ENCODE measurements around the gene LEKR1.
A peak's percentile ranks its signal among the peaks of the same experiment; 100 is the strongest.
"Not testable (repeated sequence)": the region's sequence is repeated elsewhere in the genome, so short reads cannot be mapped to it uniquely, and the experiment has no call there.

Gene LEKR1

DNA sequence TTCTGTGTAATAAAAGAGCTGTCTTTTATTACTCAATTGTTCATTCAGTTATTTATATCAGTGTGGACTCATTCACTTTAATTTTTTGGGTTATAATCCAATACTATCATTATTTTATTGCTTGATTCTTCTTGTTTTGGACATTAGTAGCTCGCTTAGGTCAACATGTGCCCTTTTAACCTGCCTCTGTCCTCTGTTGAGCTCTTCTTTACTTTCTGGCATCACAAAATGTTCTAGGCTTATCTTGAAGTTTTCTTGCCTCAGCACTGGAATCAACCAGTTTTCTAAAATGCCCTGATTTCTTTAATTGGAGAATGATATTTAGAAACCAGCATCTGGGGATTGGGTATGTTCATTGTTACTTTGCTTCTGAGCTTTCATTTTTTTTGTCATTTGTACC is 82.2 kb downstream of the LEKR1 start:
- no peak for DNase-seq (ENCODE audit: low read depth)

DNA sequence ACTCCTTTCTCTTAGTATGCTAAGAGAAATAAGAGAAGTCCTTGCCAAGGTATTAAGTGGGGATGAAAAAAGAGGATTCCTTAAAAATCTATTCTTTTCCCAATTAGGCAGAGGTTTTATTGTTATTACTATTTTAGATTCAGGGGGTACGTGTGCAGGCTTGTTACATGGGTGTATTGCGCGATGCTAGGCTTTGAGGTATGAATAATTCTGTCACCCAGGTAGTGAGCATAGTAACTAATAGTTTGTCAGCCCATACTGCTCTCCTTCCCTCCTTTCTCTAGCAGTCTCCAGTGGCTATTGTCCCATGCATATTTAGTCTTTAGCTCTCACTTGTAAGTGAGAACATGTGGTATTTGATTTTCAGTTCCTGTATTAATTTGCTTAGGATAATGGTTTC is 83.9 kb downstream of the LEKR1 start:
- no peak for DNase-seq (ENCODE audit: low read depth)

DNA sequence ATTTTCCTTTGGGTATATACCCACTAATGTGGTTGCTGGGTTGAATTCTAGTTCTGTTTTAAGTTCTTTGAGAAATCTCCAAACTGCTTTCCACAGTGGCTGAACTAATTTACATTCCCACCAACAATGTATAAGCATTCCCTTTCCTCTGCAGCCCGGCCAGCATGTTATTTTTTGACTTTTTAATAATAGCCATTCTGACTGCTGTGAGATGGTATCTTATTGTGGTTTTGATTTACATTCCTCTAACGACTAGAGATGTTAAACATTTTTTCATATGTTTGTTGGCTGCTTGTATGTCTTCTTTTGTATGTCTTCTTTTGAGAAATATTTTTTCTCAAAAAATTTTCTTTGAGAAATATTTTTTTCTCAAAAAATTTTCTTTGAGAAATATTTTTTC is 84.7 kb downstream of the LEKR1 start:
- DNase-seq (ENCODE audit: low read depth), result not testable (repeated sequence)

DNA sequence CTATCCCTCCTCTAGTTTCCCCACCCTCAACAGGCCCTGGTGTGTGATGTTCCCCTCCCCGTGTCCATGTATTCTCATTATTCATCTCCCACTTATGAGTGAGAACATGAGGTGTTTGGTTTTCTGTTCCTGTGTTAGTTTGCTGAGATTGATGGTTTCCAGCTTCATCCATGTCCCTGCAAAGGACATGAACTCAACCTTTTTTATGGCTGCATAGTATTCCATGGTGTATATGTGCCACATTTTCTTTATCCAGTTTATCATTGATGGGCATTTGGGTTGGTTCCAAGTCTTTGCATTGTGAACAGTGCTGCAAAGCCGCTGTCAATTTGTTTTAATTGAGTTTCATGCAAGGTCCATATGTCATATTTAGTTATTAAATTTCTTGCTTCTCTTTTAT is 88.1 kb downstream of the LEKR1 start:
- DNase-seq (ENCODE audit: low read depth), result not testable (repeated sequence)

DNA sequence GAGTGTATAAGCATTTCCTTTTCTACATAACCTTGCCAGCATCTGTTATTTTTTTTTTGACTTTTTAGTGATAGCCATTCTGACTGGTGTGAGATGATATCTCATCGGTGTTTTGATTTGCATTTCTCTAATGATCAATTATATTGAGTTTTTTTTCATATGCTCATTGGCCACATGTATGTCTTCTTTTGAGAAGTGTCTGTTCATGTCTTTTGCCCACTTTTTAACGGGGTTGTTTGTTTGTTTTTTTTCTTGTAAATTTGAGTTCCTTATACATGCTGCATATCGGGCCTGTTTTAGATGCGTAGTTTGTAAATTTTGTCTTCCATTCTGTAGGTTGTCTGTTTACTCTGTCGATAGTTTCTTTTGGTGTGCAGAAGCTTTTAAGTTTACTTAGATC is 89.2 kb downstream of the LEKR1 start:
- no peak for DNase-seq (ENCODE audit: low read depth)

DNA sequence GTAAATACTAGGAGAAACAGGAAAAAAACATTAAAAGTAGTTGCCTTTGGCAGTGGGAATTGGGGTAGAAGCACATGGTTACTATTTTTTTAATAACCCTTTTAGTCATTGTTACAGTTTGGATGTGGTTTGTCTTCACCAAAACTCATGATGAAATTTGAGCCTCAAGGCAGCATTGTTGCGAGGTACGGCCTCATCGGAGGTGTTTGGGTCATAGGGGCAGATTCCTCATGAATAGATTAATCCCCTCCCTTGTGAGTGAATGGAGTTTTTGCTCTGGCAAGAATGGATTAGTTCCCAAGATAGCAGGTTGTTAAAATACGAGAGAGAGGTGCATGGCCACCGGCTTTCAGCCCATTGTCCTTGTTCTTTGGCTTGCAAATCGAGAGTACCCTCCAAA is 92.6 kb downstream of the LEKR1 start:
- DNase-seq (ENCODE audit: low read depth), result no peak

DNA sequence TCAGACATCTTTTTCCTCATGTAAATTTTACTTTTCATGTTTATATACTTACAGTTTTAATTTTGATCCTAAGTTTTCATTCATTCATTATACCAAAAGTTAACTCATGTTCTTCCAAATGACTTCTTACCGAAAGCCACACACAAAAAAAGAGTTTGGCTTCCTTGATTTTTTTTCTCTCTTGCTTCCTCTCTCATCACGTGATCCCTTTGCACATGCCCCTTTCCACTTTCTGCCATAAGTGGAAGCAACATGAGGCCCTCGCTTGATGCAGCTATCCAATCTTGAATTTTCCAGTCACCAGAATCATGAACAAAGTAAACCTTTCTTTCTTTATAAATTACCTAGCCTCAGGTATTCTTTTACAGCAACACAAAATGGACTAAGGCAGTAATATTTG is 93.7 kb downstream of the LEKR1 start:
- DNase-seq (ENCODE audit: low read depth), result no peak

DNA sequence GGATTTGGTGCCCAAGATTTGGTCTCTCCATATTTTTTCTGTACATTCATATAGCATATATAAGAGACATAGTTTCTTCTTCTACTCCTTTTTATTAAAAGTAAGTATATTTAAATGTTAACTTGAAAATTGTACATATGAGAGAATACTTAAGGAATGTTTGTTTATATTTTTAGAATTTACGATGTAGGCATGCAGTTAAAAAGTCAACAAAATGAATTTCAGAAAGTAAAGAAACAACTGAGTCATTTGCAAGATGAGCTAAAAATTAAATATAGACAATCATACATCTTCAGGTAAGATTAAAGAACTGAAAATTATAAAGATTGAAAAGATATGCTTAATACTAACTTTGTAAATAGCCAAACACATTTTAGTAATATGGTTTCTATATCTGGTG is 94.2 kb downstream of the LEKR1 start:
- DNase-seq (ENCODE audit: low read depth), result no peak

DNA sequence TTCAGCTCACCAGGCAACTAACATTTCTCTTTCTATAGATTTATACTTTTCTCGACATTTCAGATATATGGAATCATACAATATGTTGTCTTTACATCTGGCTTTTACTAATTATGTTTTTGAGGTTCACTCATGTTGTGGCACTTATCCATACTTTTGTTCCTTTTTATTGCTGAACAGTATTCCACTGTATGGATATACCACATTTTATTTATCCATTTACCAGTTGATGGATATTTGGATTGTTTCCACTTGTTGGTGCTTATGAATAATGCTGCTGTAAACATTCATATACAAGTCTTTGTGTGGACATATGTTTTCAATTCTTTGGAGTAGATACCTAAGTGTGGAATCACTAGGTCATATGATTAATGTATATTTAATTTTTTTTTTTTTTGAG is 97.2 kb downstream of the LEKR1 start:
- no peak for DNase-seq (ENCODE audit: low read depth)

DNA sequence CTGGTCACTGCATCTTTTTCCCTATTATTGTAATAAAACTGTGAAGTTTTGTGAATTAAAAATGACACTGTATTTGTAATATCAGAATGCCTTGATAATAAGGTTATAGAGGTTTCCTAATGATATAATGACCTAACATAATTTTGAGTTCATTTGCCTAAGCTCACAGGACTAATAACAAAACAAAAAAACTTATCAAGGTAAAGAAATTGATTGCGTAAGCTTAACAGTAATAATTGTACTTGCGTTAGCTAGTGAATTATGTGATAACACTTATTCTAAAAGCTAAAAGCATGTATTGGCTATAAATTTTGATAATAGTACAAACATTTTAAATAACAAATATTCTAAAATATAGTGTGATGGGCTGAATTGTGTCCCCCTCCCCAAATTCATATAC is 112.6 kb downstream of the LEKR1 start:
- DNase-seq (ENCODE audit: low read depth), result no peak

DNA sequence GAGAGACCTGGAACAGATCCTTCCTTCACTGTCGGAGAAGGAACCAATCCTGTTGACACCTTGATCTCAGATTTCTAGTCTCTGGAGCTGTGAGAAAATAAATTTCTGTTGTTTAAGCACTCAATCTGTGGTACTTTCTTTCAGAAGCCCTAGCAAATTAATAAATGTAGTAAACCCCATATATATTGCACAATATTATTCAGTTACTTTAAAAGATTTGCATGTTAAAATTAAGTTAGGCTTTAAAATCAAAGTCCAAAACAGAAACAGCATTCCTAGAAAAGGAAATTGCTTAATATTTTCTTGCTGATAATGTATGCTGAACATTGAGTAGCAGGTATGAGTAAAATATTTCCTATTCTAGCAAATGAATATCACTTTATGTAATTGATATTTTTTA is 113.2 kb downstream of the LEKR1 start:
- DNase-seq (ENCODE audit: low read depth), result no peak

DNA sequence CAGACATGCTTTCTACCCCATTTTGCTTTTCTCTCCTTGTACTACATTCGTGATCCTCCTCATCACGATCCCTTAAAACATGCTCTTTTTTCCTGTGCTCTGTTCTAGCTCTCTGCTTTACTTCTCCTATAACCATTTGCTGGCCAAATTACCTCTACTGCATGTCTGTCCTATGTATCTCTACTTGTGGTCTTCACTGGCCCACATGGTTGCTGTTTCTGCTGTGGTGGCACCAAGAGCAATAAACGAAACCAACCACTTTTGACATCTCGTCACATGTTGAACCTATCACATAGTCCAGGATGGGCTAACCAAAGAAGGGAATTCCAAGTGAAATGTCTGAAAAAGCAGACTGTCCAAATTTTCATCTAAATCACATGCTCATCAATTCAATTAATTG is 115.2 kb downstream of the LEKR1 start:
- DNase-seq (ENCODE audit: low read depth), result no peak

DNA sequence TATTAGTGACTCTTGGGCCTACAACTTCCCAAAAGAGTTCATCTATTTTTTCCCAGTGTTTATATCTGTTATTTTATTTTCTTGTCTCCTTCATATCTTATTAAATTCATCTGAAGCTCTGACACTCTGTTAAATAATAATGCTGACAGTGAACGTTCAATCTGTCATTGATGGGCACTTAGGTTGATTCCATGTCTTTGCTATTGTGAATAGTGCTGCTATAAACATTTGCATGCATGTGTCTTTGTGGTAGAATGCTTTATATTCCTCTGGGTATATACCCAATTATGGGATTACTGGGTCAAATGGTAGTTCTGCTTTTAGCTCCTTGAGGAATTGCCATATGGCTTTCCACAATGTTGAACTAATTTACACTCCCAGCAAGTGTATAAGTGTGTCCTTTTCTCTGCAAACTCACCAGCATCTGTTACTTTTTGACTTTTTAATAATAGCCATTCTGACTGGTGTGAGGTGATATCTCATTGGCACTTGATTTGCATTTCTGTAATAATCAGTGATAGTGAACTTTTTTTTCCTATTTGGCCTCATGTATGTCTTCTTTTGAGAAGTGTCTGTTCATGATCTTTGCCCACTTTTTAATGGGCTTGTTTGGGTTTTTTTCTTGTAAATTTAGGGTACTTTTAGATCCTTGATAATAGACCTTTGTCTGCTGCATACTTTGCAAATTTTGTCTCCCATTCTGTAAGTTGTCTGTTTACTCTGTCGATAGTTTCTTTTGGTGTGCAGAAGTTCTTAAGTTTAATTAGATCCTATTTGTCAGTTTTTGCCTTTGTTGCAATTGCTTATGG is 122.5 kb downstream of the LEKR1 start:
- DNase-seq (ENCODE audit: low read depth), result no peak

DNA sequence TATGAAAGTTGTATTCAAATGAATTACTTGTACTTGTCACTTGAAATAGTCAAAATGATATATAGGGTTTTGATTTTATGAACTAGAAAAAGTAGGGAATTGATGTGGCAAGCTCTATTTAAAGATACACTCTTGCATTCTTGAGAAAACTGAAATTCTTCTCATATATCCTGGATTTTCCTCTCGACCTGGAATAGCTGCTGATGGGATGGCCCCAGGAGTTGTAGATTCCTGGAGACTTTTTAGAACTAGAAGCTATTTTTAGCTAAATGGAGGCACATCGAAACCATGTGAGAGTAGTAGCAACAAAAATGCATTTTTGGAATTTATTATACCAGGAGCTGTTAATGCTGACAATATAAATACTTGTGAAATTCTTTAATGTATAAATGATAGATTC is 125.9 kb downstream of the LEKR1 start:
- DNase-seq (ENCODE audit: low read depth), result peak; percentile 11

DNA sequence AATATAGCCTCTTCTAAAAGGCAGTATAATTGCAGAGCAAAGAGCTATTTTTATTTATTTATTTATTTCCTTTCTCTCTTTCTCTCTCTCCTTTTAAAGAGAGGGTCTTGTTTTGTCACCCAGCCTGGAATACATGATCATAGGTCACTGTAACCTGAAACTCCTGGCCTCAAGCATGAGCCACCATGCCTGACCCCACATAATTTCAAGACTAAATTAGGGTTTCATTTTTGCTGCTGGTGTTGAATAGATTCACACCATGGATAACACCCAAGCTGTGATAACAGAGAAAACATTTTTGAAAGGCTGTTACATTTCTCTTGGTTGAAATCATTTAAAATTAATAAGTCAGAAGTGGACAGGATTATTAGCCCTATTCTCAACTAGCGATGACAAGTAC is 131.6 kb downstream of the LEKR1 start:
- no peak for DNase-seq (ENCODE audit: low read depth)

DNA sequence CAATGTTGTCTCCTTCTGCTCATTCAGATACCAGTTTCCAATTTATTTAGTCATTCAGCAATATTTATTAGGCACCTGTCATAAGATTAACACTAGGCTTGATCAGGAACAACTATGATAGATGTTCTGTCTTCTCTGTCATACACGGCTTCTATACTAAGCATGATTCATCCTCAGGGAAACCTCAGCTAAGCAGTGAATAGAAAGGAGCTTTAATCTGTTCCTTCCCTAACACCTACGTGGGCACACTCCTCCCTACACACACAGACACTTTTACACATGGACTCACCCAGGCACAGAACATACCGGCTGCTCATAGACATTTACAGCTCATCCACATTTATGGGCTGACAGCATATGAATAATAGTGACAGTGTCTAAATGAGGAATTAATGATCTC is 136.9 kb downstream of the LEKR1 start:
- no peak for DNase-seq (ENCODE audit: low read depth)

DNA sequence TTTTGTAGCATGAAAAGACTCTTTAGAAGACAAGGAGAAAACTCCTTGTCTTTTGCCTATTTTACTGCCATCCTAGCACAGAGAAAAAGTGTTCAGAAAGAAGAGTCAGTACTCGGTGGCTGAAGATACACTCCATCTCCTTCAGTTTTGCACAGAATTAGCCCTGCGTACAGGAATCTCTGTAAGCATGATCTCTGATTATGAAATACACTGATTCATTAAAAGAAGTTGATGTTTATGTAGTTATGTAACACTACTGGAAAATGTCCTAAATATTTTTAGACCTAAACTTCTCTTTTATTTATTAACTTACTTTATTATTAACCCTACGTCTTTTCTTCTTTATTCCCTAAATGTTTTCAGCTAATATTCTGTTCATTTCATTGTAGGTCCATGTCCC is 138.4 kb downstream of the LEKR1 start:
- DNase-seq (ENCODE audit: low read depth), result no peak

DNA sequence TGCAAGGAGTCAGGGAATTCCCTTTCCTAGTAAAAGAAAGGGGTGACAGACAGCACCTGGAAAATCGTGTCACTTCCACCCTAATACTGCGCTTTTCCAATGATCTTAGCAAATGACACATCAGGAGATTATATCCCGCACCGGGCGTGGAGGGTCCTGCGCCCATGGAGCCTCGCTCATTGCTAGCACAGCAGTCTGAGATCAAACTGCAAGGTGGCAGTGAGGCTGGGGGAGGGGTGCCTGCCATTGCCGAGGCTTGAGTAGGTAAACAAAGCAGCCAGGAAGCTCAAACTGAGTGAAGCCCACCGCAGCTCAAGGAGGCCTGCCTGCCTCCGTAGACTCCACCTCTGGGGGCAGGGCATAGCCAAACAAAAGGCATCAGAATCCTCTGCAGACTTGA is 140.2 kb downstream of the LEKR1 start:
- DNase-seq (ENCODE audit: low read depth), result not testable (repeated sequence)

DNA sequence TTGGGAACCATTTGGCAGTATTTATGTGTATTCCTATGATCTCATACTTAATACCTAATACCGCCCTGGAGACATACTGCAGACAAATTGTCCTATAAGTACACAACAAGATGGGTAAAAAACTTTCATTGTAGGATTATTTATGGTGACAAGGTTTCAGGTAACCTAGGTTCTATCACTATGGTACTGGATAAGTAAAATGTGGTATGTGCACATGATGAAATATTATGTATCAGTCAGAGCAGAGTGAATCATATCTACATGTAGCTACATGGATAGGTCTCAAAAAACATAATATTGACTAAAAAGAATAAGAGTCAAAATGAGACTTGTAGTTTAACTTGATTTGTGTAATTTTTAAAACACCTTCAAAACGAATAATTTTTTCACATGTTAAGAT is 147.8 kb downstream of the LEKR1 start:
- no peak for DNase-seq (ENCODE audit: low read depth)

DNA sequence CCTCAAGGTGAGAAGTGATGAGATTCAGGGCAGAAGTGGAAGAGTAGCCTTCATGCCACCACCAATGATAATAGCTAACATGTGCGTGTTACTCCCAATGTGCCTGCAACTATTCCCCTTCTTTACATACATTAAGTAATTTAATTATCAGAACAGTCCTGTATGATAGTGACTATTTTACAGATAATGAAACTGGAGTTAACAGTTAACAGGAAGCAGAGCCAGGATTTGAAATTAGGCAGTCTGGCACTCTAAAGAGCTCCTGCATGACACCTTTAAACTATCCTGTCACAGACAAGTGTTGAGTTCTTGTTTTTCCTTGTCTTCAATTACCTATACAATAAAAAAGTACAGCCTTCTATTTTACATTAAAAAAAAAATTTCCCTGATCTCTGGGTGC is 148.8 kb downstream of the LEKR1 start:
- DNase-seq (ENCODE audit: low read depth), result no peak

DNA sequence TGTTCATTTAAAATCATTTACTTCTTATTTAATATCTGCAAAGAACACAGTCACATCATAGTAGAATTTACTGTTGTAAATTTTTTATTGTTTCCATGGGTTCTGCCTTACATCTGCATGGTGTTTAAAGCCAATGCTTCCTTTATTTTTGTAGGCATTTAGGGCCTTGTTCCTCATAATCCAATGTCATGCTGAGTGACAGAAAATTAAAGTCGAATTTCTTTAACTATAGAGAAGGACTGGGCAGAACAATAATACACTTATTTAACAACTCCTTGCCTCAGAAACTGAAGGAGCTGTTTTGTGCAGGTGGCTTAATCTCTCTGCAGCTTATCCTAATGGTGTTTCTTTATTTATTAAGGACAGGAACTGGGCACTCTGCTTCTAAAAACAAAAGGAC is 149.6 kb downstream of the LEKR1 start:
- no peak for DNase-seq (ENCODE audit: low read depth)

DNA sequence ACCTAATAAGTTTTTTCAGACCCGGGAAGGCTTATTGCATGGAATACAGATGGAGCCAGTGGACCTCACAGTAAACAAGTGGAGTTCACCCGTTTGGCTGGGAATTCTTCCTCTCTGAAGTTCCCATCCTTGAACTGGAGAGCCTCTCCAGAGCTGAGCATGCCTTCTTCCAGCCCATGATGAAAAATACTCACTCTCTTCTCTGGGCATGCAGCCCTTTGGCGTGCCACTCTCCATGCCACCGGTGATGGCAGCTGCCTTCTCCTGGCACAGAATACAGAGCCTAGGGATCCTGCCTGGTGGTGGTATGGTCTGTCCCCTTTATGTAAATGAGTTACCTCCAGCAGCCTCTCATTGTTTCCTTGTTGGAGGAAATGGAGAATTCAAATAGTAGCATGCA is 150.8 kb downstream of the LEKR1 start:
- DNase-seq (ENCODE audit: low read depth), result no peak

DNA sequence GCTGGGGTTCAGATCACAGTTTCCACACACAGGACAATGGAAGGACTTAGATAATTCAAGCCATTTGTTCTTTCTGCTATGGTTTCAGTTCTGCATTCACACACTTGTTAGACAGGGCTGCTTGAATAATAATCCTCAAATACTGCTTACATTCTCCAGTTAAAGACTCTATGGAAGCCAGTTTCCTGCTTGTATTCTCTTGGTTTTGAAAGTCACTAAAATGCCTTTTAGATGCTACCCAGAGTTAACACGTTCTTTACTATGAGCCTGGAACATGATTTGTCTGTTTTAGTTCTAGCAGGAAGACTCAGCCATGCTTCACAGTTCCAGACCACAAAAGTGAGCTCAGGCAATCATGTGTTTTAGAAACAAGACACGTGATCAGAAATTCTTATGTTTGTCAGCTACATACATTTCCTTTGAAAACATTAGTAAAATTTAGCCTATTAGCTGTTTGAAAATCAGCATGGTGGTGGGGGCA is 152.4 kb downstream of the LEKR1 start:
- no peak for DNase-seq (ENCODE audit: low read depth)

DNA sequence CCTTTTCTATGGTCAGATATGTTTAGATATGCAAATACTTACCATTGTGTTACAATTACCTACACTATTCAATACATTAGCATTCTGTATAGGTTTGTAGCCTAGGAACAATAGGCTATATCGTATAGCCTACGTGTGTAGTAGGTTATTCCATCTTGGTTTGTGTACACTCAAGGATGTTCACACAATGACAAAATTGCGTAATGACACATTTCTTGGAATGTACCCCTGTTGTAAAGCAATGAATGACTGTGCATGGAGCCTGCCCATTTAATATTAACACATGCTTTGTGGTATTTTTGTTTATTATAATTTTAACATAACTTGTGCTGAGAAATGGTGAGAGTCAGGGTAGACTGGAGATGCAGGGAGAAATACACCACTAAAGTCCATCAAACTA is 154.9 kb downstream of the LEKR1 start:
- no peak for DNase-seq (ENCODE audit: low read depth)
